ENCODE results near the gene ANKS1A. TPM values are rescaled to one million over a fixed set of nuclear protein-coding genes. Genes with fewer than 3 reads are reported as not detected.

Gene ANKS1A
- polyA plus RNA-seq, 1 experiment: 5.1 TPM

- no peak overlapping the region for H3K27ac ChIP-seq (ENCODE audit: low read depth, low read length)
- no peaks in the 10 kb centered on the region for H3K27me3 ChIP-seq (ENCODE audit: control insufficient read depth, insufficient read depth, low read length)
- no peak for DNase-seq (ENCODE audit: low read depth, low spot score)
- H3K9me3 ChIP-seq (ENCODE audit: control insufficient read depth, insufficient read depth, low read length): no peaks in the 10 kb centered on the region
- TF ChIP-seq CTCF (IDR thresholded peaks at IDR 0.05; ENCODE audit: low read depth, low read length): no peak
- ChIA-PET POLR2A (no interaction called here), CTCF (interaction anchor here (0.8 to 1.0 kb wide), 2 partner anchors 75 to 78 kb away, joined by 3 to 5 read pairs; no protein-coding TSS in a partner anchor)
- H3K4me3 ChIP-seq (ENCODE audit: low read depth, low read length): no peak overlapping the region
These were observed 172.1 kb downstream of the ANKS1A start for GRCh38 chr6:35061102-35061615.

- Histone ChIP-seq H3K27me3 (ENCODE audit: control insufficient read depth, insufficient read depth, low read length) (no peaks in the 10 kb centered on the region), H3K9me3 (ENCODE audit: control insufficient read depth, insufficient read depth, low read length) (no peaks in the 10 kb centered on the region), H3K4me3 (ENCODE audit: low read depth, low read length) (no peak overlapping the region), H3K27ac (ENCODE audit: low read depth, low read length) (no peak overlapping the region)
- ChIA-PET CTCF (interaction anchor here (0.8 to 1.0 kb wide), 2 partner anchors 75 to 78 kb away, joined by 3 to 5 read pairs; no protein-coding TSS in a partner anchor), POLR2A (no interaction called here)
- no peak for TF ChIP-seq CTCF (IDR thresholded peaks at IDR 0.05; ENCODE audit: low read depth, low read length)
- DNase-seq (ENCODE audit: low read depth, low spot score): no peak
These were observed 172.8 kb downstream of the ANKS1A start for GRCh38 chr6:35061651-35062410.

- H3K4me3 ChIP-seq (ENCODE audit: low read depth, low read length): no peak overlapping the region
- no peak for DNase-seq (ENCODE audit: low read depth, low spot score)
- H3K9me3 ChIP-seq (ENCODE audit: control insufficient read depth, insufficient read depth, low read length): no peaks in the 10 kb centered on the region
- H3K27ac ChIP-seq (ENCODE audit: low read depth, low read length): no peak overlapping the region
- ChIA-PET CTCF (no interaction called here), POLR2A (no interaction called here)
- TF ChIP-seq CTCF (IDR thresholded peaks at IDR 0.05; ENCODE audit: low read depth, low read length): no peak
- H3K27me3 ChIP-seq (ENCODE audit: control insufficient read depth, insufficient read depth, low read length): no peaks in the 10 kb centered on the region
These were observed 173.9 kb downstream of the ANKS1A start for GRCh38 chr6:35062676-35063574.

- no peak for DNase-seq (ENCODE audit: low read depth, low spot score)
- H3K9me3 ChIP-seq (ENCODE audit: control insufficient read depth, insufficient read depth, low read length): no peaks in the 10 kb centered on the region
- H3K27ac ChIP-seq (ENCODE audit: low read depth, low read length): no peak overlapping the region
- no peaks in the 10 kb centered on the region for H3K27me3 ChIP-seq (ENCODE audit: control insufficient read depth, insufficient read depth, low read length)
- TF ChIP-seq CTCF (IDR thresholded peaks at IDR 0.05; ENCODE audit: low read depth, low read length): no peak
- H3K4me3 ChIP-seq (ENCODE audit: low read depth, low read length): no peak overlapping the region
- POLR2A ChIA-PET: no interaction called here
- CTCF ChIA-PET: no interaction called here
These were observed 174.7 kb downstream of the ANKS1A start for GRCh38 chr6:35063701-35064280.

All from AG04450 (cell line).